Placental epithelial cell (primary cell): ENCODE data around the gene TTL. TPM values are rescaled to one million over a fixed set of nuclear protein-coding genes. Genes with fewer than 3 reads are reported as not detected.

ENCODE experiments used
- small RNA-seq: library from RNA; depleted of rRNA; stranded (forward); fragments of <200 nt; gene quantifications from one replicate; pipeline ENCODE3, GENCODE V24; 2012
- total RNA-seq: library from RNA; depleted of rRNA; stranded (reverse); fragments of >200 nt; gene quantifications from 2 replicates; pipeline ENCODE4 v1.2.3, GENCODE V29; 2012

TTL gene
- 11.8 and 21.6 TPM in 2 replicates for total RNA-seq

GRCh38 chr2:112481528-112482233, at the start of gene TTL:
TTL (plus strand) TSS chr2:112482156; CDS start chr2:112482345, 189 bp downstream.

DNA sequence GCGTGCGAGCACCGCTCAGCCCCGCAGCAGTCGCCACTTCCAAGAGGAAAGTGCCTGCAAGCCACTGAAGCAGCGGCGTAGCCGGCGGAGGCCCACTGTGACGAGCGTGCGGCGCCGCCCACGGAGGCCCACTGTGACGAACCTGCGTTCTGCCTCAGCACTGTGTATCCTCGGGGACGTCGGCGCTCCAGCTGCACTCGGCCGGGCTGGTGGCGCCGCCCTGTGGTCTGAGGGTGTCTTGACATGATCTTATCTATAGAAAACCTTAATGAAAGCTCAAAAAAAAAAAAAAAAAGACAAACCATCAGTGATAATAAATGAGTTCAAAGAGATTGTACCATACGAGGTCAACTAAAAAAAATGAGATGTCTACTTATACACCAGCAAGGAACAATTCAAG, 48.5 kb upstream of the TTL start, which contains the start of gene RGPD8:
RGPD8 (minus strand) TSS at position 166 of the 400 bp plus-strand sequence. CDS start 192 bp downstream, outside the sequence.

GRCh38 chr2:112542123-112542983, 60.4 kb downstream of the TTL start, which contains the start of gene POLR1B:
POLR1B (plus strand) TSS chr2:112542465; CDS start chr2:112542495, 30 bp downstream.

DNA sequence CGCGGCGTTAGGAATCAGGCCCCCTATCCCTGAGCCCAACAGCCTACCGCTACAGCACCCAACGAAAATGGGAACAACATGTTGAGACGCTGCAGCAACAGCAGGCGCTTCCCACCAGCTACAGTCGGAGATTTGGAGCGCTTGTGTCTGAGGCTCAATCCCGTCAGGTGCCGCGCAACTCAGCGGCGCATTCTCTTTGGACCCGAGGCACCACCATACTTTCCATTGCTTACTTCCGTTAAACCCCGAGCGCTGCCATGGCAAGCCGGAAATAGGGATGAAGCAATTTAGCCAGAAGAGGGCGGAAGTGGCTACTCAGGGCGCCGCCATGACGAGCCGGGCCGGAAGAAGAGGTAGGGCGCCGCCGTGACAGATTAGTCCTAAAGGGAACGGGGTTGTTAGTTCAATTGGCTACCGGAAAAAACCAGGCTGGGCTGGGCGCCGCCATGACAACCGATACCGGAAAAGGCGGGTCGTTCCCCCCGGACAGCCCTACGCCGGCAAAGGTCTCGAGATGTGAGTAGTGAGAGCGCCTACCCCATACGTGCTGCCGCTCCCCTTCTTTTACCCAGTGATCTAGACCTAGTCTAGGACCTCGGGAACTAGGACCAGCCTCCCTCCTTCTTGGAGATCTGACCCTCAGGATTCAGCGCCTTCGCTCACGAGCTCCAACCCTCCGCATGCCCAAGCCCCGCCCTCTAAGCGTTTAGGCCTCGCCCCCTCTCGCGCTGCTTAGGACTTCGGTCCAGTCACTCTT, 102.4 kb downstream of the TTL start, which contains the start of gene CHCHD5:
CHCHD5 (plus strand) TSS at position 476 of the 757 bp plus-strand sequence; CDS start at position 515, 39 bp downstream.

Small RNA genes within 50 kb of the gene (small RNA-seq; reads per million reads assigned to genes)
- gene RF00019, result not detected

Other genes with a start within 250 kb of the TTL start
- gene ZC3H8, start 227.1 kb upstream of the TTL start, total RNA-seq, result 3.9 and 9.4 TPM in 2 replicates
- 5.7 and 7.1 TPM in 2 replicates for gene ZC3H6, start 206.6 kb upstream of the TTL start, total RNA-seq
- 6.6 and 8.2 TPM in 2 replicates for gene RGPD8, start 48.5 kb upstream of the TTL start, total RNA-seq
- 6.7 and 8.2 TPM in 2 replicates for gene POLR1B, start 60.3 kb downstream of the TTL start, total RNA-seq
- gene CHCHD5, start 102.5 kb downstream of the TTL start, total RNA-seq, result 10.6 and 11.3 TPM in 2 replicates
- 13.3 and 14.1 TPM in 2 replicates for gene SLC20A1, start 163.8 kb downstream of the TTL start, total RNA-seq
- gene NT5DC4, start 238.9 kb downstream of the TTL start, total RNA-seq, result not detected in 2 replicates